Measurements from ENCODE around the gene PDE3B.

- TF ChIP-seq CTCF (IDR thresholded peaks at IDR 0.05; ENCODE audit: low read depth, low read length): no peak
- no peak for TF ChIP-seq EZH2phosphoT487 (IDR thresholded peaks at IDR 0.05; ENCODE audit: low read depth)
Observed at GRCh38 chr11:14677146-14677545, 33.5 kb downstream of the PDE3B start.
